GM10847 (cell line): ENCODE measurements around the gene E2F4.
A peak's percentile ranks its signal among the peaks of the same experiment; 100 is the strongest.

Experiments
- POLR2A ChIP-seq: IDR thresholded peaks from 2 replicates; pipeline ENCODE4 v1.6.1; 2011; ENCODE audit not compliant: insufficient read length; ENCODE audit errors: extremely low read depth

The E2F4 gene

DNA sequence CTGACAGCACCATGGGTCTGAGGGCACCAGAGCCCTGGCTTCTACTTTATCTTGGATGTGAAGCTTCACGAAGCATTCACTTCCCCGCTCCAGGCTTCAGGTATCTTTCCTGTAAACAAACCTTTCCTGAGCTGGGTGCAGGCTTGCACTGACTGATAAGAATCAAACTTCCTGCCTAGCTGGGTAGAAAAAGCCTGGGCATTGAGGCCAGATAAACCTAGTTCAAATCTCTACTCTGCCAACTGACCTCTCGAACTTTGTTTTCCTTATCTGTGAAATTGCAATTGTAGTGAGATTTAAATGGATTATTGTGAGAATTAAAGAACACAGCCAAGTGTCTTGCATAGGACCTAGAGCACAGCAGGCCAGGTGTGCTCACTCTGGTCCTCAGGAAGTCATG lies 32.0 kb downstream of the E2F4 start:
- no peak for TF ChIP-seq POLR2A

DNA sequence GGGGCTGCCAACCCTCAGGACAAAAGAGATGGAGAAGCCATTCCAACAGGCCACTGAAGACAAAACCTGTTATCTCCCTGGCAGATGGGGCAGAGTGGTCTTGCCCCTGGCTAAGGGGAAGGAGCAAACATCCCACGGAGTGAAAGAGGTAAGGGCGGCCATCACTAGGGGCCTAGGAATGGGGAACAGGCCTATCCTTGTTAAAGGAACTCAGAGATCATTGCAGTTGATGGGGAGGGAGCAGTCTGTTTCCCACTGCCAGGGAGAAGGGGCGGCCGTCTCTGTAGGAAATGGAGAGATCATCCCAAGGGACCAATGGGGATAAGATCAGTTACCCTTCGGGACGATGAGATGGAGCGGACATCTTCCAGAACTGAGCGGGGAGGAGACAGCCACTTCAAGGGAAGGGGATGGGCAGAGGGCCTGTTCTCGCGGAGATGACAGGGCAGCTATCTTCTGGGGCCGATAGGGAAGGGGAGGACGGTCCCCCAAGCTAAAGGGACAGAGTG lies 34.4 kb downstream of the E2F4 start:
- TF ChIP-seq POLR2A = no peak

DNA sequence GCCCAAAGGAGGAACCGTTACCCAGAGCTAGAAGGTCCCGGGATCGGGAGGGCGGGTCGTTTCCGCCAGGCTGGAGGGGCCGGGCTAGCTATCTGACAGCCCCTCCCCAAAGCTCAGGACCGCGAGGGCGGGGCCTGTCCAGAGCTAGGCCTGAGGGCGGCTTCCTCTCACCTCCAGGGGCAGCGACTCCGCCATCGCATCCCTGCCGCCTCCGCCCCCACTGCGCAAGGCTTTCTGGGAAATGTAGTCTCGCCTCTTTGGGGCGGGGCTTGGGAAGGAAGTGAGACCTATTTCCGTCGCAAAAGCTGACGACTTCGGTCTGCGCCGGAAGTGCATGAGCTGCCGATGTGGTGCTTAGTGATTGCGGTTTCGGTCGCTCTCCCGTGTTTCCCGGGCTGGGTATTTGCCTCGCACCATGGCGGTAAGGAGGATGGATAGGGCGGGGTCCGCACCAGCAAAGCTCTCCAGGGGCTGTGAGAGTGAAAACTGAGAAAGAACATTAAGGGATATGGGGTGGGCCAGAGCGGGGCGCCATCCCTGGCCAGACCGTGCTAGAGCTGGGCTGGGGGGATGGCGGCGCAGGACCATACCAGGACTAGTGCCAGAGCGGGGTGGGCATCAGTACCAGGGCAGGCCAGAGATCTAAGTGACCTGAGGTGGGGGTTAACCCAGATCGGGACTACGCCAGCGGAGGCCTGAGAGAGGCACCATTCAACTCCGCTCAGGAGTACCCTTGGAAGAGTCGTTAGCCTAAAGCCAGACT lies 35.0 kb downstream of the E2F4 start, which contains the start of gene TMEM208:
Gene TMEM208, plus strand, starts transcription at position 327 of the 763 bp plus-strand sequence. Its CDS starts 89 bp downstream, at position 416.
- peak; percentile 61 for TF ChIP-seq POLR2A

DNA sequence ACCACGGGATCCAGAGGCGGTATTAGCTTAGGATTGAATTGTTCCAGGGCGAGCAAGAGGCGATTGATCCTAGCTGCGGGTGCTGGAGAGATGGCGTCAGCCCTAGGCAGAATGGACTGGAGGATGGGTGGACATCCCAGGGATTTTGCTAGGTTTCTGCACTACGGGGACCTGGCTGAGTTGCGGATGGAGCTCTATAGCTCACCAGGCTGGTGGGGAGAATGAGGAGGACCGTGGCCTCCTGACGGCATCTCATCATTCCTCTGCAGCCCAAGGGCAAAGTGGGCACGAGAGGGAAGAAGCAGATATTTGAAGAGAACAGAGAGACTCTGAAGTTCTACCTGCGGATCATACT lies 35.6 kb downstream of the E2F4 start:
- TF ChIP-seq POLR2A = no peak

DNA sequence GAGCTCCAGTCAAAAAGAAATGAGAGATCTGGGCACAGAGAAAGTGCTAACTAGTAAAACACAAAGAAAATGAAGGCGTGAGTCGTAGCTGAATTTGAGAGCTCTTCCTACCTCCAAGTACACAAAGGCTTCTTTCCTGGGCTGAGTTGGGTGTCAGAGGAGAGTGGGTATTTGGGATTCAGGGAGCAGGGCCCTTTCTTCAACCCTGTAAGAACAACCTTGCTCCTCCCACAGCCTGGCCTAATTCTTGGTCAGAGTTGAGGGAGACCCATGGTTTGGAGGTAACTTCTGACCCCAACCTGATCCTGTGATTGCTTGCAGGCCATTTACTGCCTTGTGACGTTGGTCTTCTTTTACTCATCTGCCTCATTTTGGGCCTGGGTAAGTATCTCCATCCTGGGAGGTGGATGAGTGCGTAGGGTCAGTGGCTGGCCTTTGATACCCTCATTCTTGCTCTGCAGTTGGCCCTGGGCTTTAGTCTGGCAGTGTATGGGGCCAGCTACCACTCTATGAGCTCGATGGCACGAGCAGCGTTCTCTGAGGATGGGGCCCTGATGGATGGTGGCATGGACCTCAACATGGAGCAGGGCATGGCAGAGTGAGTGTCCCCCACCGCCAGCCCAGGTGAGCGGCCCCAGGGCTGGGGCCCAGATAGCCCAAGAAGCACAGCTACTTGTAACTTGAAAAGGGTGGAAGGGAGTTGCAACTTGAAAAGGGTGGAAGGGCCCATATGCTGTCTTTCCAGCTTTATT lies 36.3 kb downstream of the E2F4 start:
- TF ChIP-seq POLR2A = no peak

DNA sequence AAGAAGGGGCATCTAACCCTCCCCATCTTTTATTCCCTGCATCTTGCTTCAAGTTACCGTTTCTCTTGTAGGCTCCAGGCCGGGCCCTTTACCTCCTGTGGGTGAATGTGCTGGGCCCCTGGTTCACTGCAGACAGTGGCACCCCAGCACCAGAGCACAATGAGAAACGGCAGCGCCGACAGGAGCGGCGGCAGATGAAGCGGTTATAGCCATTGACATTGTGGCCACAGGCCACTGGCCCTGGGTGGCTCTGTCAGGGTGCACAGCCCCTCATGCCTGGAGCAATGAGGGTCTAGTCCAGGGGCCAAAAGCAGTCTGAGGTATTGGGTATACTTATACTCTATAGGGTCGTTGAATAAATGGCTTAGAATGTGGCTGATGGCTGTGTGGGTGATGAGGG lies 37.0 kb downstream of the E2F4 start:
- no peak for TF ChIP-seq POLR2A

DNA sequence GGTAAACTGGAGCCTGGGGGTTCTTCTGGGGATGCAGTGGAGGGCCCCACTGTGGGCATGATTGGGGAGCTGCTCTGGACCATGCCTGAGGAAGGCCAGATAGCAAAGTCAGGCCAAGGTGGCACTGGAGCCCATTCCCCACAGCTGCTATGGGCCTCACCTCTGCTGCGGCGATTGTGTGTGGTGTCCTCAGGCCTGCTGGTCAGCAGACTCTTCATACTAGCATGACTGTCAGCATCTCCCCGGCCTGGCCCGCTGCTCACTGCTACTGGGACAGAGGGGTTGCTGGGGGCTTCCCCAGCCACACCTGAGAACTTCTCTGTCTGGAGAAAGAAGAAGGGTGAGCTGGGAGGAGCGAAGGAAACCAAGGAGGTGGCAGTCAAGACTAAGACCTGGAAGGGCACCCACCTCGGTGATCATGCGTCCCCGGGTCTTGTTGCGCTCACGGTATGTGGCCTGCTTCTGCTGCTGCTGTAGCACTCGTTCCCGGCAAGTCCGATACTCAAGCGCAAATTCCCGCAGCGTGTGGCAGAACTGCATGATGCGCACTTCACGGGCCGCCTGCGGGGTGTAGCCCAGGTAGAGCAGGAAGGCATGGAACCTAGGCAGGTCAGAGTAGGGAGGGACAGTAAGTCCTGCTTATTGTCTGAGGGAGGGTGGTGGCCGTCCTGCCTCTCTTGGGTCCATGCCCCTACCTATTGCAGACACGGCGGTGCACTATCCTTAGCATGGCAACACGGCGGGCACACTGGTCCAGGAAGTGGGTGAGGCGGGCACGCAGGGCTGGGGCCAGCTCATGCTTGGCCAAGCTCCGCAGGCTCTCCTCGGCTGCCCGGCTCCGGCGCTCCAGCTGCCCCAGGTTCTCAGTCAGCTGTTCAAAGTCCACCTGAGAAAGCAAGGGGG lies 38.2 kb downstream of the E2F4 start:
- TF ChIP-seq POLR2A = no peak

DNA sequence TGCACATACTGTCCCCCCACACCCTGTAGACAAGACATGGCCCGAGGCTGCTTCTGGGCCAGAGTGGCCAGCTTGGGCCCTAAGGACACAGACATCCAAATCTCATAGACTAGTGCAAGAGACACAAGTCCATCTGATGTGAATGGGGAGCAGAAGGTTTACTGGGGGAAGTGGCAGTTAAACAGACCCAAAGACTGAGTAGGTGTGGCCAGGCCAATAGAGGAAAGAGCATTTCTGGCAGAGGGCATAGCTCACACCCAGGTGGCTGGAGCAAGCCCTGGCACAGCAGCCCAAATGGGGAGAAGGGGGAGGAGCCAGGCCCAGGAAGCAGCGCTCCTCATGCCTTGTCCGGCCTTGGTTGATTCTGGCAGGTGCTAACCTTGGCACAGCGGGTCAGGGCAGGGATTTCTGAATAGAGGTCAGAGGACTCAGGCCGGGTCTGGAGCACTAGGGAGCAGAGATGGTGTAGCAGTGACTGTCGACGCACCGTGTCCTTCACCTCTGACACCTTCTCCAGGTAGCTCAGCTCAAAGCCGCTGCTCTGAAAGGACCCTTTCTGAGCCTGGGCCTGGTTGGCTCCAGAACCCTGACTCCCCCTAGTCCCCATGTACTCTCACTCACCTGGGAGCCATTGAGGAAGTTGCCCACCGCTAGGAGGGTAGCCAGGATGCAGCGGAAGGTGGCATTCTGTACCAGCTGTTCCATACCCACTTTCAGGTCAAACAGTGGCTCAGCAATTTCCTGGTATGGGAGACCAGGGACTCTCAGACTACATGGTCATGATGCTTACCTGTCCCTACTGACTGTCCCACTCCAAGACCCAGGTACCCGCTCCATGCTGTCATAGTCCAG lies 39.1 kb downstream of the E2F4 start:
- no peak for TF ChIP-seq POLR2A

DNA sequence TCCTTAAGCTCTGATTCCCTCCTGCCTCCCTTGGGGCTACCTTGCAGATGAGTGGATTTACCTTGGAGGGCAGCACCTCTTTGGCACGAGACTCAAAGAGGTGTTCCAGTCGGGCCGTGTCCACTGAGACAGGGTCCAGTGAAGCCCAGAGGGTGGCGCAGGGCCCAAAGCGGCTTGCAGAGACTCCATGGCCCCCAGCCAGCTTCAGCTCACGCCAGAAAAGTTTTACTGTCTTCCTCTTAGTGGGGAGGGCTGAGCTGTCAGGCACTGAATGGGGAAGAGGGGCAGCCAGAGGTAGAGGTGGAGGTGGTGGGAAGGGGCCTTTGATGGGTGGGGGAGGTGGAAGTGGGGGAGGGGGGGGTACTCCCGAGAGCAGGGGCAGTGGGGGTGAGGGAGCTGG lies 41.6 kb downstream of the E2F4 start:
- no peak for TF ChIP-seq POLR2A

DNA sequence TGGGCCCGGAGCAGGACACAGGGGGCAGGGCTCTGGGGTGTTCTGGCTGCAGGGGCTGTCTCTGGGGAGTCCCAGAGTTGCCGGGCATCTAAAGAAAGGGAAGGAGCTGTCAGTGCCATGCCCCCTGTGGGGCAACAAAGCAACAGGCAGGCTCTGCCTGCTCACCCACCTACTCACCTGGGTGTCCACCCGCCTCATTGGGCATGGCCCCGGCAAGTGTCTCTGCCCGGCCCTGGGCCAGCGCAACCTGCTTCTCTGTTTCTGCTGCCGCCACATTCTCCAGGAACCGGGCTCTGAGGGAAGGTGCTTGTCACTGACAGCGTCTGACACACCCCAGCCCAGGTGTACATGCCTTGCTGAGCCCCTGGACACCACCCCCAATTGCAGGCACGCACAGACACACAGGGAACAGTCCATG lies 42.2 kb downstream of the E2F4 start:
- no peak for TF ChIP-seq POLR2A

DNA sequence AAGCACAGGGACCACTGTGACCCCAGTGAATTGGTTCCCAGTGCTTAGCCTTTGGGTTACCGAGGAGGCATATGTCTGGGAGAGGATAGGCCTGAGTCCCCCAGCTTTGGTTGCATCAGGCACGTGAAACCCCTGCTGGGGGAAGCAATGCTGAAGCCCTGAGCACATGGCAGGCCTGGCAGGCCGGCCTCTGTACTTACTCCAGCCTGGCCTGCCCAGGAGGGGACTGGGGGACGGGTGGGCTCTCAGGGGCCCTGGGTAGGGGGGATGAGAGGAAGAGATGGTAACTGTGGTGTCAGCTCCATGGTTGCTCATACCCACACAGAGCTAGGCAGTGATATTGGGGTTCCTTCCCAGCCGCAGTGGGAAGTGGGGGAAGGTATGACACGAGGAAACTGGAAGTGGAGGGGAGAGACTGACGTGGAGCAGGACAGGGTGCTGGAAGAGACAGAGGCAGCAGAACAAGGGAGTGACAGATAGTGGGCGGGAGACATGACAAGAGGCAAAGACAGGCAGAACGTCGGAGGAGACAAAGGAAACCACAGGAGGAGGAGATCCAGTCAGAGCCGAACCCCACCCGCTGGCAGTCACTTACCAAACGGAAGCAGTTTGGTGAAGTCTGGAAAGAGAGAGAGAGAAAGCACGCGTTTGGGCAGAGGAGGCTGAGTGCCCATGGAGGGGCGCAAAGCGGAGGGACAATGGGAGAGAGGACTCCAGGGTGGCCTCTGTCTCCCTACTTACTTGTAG lies 44.0 kb downstream of the E2F4 start:
- TF ChIP-seq POLR2A = no peak

DNA sequence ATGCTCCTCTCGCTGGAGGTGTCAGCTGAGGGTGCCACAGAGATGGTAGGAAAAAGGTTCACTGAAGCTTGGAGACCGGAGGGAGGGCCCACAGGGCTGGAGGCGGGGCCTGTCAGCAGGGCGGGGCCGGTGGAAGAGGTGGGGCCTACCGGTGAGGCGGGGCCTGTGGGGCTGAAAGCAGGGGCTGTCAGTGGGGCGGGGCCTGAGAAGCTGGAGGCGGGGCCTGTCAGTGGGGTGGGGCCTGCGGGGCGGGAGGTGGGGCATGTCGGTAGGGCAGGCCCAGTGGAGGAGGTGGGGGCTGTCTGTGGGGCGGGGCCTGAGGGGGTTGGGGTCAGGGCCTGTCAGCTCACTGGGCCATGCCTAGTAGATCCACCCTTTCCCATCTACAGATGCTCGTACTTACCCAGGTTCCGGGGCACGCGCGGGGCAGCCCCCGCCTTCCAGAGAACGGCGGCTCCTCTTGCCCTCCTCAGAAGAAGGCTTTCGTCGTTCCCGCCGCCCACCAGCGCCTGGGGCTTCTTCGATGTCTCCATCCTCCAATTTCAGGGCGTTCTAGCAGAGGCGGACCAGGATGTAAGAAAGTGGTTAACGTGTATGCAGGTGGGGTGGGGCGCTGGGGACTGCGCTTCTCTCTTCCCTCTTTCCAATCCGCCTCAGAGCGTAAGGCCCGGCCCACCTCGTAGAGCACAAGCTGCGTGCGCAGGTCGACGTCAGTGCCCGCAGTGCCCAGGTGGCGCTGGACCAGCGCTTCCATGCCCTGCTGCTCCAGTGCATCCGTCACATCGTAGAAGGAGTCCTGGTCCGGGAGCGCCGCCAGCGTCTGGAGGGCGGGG lies 44.8 kb downstream of the E2F4 start:
- TF ChIP-seq POLR2A = no peak

DNA sequence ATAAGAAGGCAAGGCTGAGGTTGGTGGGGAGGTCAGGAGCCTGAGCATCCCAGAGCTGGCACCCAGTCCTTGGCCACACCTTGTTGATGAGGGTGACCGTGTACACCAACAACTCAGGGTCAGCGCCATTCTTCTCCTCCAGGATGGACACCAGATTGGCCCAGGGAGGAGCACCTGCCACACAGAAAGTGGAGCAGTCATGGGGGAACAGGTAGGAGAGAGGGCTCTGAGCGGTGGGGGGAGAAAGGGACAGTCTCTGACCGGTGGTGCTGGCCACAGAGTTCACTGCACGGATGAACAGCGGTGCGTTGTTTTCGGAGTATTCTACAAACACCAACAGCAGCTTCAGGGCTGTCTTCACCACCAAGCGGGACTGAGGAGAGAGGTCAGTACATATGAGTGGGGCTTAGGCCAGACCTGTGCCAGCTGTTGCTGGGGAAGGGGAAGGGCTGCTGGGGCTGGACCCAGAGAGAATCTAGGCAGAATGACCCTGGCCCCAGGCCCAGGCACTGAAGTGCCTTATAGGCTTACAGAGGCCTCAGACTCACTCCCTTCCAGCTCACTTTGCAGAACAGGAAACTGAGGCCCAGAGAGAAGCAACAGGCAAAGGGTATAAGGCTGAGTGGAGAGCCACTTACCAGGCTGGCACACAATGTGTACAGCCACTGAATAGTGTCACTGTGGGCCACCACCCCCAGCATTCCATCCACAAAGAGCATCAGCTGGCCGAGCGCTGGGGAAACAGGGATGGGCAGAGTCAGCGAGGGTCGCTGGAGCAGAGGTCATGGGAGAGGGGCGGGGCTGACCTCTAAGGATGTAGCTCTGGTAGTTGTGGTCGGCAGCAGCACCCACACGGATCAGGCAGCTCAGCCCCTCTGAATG lies 45.7 kb downstream of the E2F4 start:
- TF ChIP-seq POLR2A = no peak

DNA sequence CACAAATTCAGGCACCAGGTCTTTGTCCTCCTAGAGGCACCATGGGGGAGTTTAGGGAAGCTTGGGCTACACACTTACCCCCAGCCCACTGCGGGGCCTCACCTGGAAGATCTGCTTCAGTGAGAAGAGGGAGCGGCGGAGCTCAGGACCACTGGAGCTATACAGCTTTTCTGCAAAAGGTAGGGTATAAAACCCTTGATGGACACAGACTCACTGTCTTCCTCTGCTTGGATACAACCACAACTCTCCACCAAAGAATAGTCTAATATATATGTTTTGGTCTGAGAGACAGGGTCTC lies 46.3 kb downstream of the E2F4 start:
- TF ChIP-seq POLR2A = no peak
